ENCODE data around the gene CNKSR3. TPM values are rescaled to one million over a fixed set of nuclear protein-coding genes. Genes with fewer than 3 reads are reported as not detected.

Gene CNKSR3
- total and polyA plus RNA-seq, 2 of the 8 experiments (the other 6 are each of a cell fraction or from before 2014, with no cell fraction given), result 1.2 to 6.2 TPM

- H3K23ac ChIP-seq (ENCODE audit: insufficient read length), result no peak overlapping the region
- no peak overlapping the region; the same call in 1 of the 2 replicates for H4K8ac ChIP-seq (ENCODE audit: extremely low read depth, insufficient read depth, low read length)
- H3K23me2 ChIP-seq (ENCODE audit: low read depth, low read length), result no peaks in the 10 kb centered on the region
- no peak overlapping the region for H3K4ac ChIP-seq (replicated peaks; ENCODE audit: insufficient read length, low read depth, low read length)
- H3K79me2 ChIP-seq (ENCODE audit: control insufficient read depth in 1 of 2, insufficient read depth in 2 of 2, low read length in 2 of 2), result no peaks in the 10 kb centered on the region
- no peak overlapping the region for H2BK5ac ChIP-seq (ENCODE audit: low read depth, low read length)
- no peaks in the 10 kb centered on the region for H3K27me3 ChIP-seq (replicated peaks in 1 of 4; ENCODE audit: control insufficient read depth in 3 of 4, extremely low read depth in 1 of 4, insufficient read depth in 3 of 4, low read length in 3 of 4)
- no peak overlapping the region for H3K4me2 ChIP-seq (ENCODE audit: insufficient read depth in 1 of 2, low read depth in 2 of 2, low read length in 2 of 2)
- no peak overlapping the region for H3K14ac ChIP-seq (ENCODE audit: insufficient read length)
- H3K9me3 ChIP-seq (ENCODE audit: insufficient read depth in 2 of 2, low read depth in 1 of 2, low read length in 1 of 2), result no peaks in the 10 kb centered on the region; a peak in 1 of 4 replicates
- no peak overlapping the region for H2AK5ac ChIP-seq (ENCODE audit: low read depth, low read length)
- FAIRE-seq (no peak), DNase-seq (ENCODE audit: low read depth in 1 of 2, low spot score in 2 of 2) (no peak)
- 85% methylated on average over 6 of the region's 6 CpGs; no CpG with 5 or more reads in 1 of the 2 experiments for WGBS, 2 experiments (ENCODE audit: extremely low coverage in 1 of 2, insufficient coverage in 1 of 2, insufficient read length in 1 of 2, insufficient replicate concordance in 2 of 2, low coverage in 1 of 2, low lambda C conversion rate in 2 of 2, missing lambda C conversion rate in 1 of 2)
- no peak overlapping the region for H3K9ac ChIP-seq (replicated peaks in 1 of 4; ENCODE audit: extremely low read depth in 1 of 4, low read depth in 3 of 4, low read length in 3 of 4)
- no peak overlapping the region for H3K4me3 ChIP-seq (ENCODE audit: extremely low read depth in 1 of 4, insufficient read depth in 2 of 4, low read depth in 3 of 4, low read length in 4 of 4)
- CTCF ChIA-PET (ENCODE audit: partially characterized antibody), result interaction anchor here (0.6 to 1.4 kb wide), 8 partner anchors 10 to 1276 kb away, joined by 3 to 4 read pairs (median 3); no protein-coding TSS in a partner anchor
- H4K91ac ChIP-seq (replicated peaks; ENCODE audit: insufficient read length, low read length), result no peak overlapping the region
- no peak overlapping the region; the same call in 1 of the 2 replicates for H2AFZ ChIP-seq (ENCODE audit: low read length)
- no peak overlapping the region for H2BK120ac ChIP-seq (replicated peaks; ENCODE audit: low read depth, low read length)
- no peak overlapping the region for H2BK20ac ChIP-seq (ENCODE audit: low read length)
- no peak overlapping the region for H3K56ac ChIP-seq (replicated peaks; ENCODE audit: insufficient read length, low read depth, low read length)
- no peaks in the 10 kb centered on the region for H3K79me1 ChIP-seq (ENCODE audit: low read depth, low read length)
- TF ChIP-seq SIN3A (conservative IDR thresholded peaks at IDR 0.05 in 1 of 2, IDR thresholded peaks at IDR 0.05 in 1 of 2; ENCODE audit: low read depth in 1 of 2, low read length in 2 of 2), result no peak
- no peak for TF ChIP-seq TEAD4 (IDR thresholded peaks at IDR 0.05; ENCODE audit: low read depth, low read length)
- no peak for TF ChIP-seq SIX5 (IDR thresholded peaks at IDR 0.05; ENCODE audit: low read depth, low read length)
- no peaks in the 10 kb centered on the region for H3K36me3 ChIP-seq (ENCODE audit: control insufficient read depth in 2 of 4, insufficient read depth in 4 of 4, low read length in 3 of 4)
- no peak overlapping the region for H3K27ac ChIP-seq (ENCODE audit: low read depth, low read length)
- no peak overlapping the region for H2BK15ac ChIP-seq (ENCODE audit: low read length)
- no peak overlapping the region for H3K18ac ChIP-seq (ENCODE audit: extremely low read depth, low read length)
- no peak overlapping the region for H2BK12ac ChIP-seq (ENCODE audit: low read depth, low read length)
- POLR2A ChIA-PET (ENCODE audit: partially characterized antibody), result interaction anchor here (0.9 kb wide), 1 partner anchor 10 kb away, joined by 3 read pairs; no protein-coding TSS in a partner anchor
- no peaks in the 10 kb centered on the region for H4K20me1 ChIP-seq (replicated peaks in 1 of 2; ENCODE audit: control insufficient read depth in 1 of 2, insufficient read depth in 2 of 2, low read length in 2 of 2)
- no peaks in the 10 kb centered on the region; a peak in 1 of 7 replicates for H3K4me1 ChIP-seq (replicated peaks in 1 of 4; ENCODE audit: control insufficient read depth in 3 of 4, insufficient read depth in 4 of 4, low read length in 3 of 4)
- H4K5ac ChIP-seq (ENCODE audit: insufficient read length, low read depth, low read length), result no peak overlapping the region
These were observed 48.0 kb upstream of the CNKSR3 start for GRCh38 chr6:154558513-154558912.
